Stimulated activated naive CD4-positive, alpha-beta T cell (primary cell): Measurements from ENCODE around the gene TP53I13.
"Not testable (repeated sequence)": the region's sequence is repeated elsewhere in the genome, so short reads cannot be mapped to it uniquely, and the experiment has no call there.

Source experiments
- DNase-seq, 6 experiments: peaks; one replicate each; lab custom pipeline; 2025; lab: John Stamatoyannopoulos, UW

TP53I13 gene, protein sequence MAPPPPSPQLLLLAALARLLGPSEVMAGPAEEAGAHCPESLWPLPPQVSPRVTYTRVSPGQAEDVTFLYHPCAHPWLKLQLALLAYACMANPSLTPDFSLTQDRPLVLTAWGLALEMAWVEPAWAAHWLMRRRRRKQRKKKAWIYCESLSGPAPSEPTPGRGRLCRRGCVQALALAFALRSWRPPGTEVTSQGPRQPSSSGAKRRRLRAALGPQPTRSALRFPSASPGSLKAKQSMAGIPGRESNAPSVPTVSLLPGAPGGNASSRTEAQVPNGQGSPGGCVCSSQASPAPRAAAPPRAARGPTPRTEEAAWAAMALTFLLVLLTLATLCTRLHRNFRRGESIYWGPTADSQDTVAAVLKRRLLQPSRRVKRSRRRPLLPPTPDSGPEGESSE

DNA sequence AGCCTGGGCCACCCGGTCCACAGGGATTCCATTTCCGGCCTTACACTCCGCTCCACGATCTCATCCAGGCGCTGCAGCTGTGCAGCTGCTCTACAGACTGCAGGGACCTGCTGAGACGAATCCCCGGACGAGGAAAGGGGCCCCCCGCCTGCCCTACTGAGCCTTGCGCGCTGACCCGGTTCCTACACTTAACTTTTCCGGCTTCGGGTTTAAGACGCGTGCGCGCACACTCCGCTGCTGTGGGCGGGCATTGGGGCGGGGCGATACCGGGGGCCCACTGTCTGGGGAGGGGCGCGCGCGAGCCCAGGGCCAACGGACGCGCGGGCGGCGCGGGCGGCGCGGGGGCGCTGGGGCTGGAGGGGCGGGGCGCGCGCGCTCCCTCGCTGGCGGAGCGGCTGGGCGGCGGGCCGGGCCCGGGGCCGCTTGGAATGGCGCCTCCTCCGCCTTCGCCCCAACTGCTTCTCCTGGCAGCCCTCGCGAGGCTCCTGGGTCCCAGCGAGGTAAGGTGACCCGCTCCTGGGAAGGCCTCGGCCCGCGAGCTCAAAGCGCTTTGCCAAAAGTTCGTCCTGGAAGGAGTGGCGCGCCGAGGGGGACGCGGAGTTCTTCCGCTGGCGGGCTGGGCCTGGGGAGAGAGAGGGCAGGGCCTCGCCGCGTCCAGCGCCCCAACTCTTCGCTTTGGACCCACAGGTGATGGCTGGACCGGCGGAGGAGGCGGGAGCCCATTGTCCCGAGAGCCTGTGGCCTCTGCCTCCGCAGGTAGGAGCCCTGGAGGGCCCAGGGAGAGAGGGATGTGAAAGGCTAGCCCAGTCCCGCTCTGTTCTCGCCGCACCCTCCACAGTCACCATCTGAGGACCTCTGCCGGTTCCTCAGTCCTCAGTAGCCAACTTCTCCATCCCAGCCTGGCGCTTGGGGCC lies at the start of gene TP53I13:
TSS of gene TP53I13 (plus strand) at position 371 of the 914 bp plus-strand sequence. CDS start at position 429, 58 bp downstream.
- peak; percentile 73 to 89 (median 85) for DNase-seq

DNA sequence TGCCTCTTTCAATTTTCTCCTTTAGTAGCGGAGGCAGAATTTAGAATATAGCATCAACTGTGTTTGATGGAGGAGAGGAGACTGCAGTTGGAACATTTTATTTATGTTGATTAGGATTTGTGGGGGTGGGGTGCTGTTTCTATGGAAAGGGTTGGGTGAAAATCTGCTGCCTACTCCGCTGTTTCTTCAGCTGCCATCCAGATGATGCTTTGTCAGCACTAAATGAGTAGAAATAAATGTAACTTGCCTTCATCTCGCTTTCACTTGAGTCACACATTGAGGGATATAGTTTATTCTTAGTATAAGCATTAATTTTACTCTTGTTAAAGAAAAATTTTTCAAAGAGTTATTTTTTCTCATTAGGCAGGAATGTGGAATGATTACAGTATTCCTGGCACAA lies 43.8 kb upstream of the TP53I13 start:
- no peak for DNase-seq

DNA sequence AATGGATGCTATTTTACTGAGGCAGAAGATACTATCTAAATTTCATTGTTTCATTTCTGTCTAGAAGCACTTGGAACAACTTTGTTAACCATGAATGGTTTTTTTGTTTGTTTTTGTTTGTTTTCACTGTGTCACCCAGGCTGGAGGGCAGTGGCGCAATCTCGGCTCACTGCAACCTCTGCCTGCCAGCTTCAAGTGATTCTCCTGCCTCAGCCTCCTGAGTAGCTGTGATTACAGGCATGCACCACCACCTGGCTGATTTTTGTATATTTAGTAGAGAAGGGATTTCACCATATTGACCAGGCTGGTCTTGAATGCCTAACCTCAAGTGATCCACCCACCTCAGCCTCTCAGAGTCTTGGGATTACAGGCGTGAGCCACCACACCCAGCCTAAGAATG lies 42.2 kb upstream of the TP53I13 start:
- DNase-seq = no peak

DNA sequence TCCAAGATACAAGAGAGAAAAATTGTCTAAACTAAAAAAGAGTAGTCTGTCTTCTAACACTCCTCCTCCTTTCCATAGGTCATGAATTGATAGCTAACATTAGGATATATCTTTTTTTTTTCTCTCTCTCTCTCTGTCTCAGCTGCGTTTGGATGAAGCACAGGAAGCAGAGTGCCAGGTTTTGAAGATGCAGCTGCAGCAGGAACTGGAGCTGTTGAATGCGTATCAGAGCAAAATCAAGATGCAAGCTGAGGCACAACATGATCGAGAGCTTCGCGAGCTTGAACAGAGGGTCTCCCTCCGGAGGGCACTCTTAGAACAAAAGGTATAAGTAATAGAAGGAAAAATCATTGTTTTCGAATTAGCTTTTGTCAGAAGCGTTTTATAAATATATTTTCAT lies 34.5 kb upstream of the TP53I13 start:
- no peak for DNase-seq

DNA sequence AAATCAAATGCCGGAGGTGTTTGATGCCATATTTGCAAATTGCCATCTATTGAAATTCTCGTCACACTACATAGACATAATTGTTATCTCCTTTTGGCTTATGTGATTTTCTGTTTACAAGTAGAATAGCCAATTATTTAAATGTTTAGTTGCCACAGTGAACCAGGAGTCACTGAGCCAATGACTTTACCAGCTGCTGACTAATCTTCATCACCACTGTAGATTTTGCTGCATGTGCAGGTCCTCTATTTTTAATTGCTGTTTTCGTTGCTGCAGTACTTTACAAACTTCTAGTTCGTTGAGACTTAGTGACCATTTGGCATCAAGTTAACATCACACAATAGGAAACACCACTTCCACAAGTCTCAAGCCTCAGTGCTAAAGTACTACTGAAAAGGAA lies 24.4 kb upstream of the TP53I13 start:
- DNase-seq = no peak

DNA sequence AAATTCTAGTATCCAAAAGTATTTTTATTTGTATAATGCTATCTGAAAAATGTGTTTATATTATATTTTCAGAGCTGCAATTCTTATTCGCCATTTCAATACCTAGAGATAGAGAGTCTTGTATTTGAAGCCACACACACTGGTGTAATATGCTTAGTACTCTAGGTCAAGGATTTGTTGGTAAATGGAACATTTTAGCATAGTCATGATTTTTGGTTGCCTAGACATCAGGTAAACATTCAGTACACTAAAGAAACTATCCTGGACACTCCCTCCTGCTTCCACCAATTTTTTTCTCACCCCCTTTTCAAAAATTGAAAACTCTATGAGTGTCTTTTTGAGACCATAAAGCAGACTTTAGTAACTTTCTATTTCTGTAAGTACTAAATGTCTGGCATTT lies 22.4 kb upstream of the TP53I13 start:
- DNase-seq = no peak

DNA sequence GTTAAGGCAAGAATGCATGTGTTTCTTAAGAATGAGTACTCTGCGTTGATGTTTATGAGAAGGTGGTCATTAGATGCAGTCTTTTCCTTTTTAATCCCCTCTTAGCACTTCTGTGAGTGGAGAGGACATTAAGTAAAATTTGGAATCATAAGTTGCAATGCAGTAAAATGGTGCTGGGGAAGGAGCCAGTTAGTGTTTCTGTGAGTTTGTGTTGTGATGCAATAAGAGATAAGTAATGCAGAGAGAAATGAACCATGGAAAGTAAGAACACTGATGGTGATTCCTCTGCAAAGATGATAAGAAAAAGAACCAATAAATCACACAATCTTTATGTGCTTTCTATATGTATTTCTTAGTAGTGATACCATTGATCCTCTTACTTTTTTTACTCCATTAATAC lies 21.7 kb upstream of the TP53I13 start:
- DNase-seq = no peak

DNA sequence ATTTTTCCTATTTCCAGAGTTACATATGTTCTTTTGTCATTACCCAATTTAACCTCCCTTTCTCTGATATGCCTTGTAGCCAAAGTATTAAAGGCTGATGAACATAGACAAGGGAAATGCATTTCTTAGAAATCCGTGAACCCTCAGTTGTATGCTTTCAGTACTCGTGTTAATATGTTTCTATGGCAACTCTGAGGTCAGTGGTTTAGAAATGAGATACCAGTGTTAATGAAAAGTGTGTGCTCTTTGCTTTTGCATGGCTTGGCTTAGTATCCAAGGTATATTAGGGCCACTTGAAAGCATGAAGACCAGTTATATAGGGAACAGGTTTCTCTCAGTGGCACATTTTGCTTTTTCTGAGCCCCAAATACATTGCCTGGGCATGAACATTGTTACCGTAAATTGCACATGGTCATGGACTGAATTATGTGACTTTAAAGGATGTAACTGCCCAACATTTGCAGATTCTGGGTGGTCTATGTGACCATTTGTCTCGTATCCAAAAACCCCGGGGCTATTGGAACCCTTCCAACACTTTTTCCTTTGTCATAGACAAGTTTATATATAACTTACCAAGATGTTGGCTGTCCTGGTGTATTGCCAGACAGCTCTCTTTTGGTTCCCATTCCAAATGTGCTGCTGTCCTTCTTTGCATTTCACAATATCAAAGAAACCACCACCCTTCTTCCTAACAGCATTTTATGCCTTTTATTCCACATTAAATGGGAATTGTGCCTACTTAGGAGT lies 19.2 kb upstream of the TP53I13 start:
- DNase-seq = no peak

DNA sequence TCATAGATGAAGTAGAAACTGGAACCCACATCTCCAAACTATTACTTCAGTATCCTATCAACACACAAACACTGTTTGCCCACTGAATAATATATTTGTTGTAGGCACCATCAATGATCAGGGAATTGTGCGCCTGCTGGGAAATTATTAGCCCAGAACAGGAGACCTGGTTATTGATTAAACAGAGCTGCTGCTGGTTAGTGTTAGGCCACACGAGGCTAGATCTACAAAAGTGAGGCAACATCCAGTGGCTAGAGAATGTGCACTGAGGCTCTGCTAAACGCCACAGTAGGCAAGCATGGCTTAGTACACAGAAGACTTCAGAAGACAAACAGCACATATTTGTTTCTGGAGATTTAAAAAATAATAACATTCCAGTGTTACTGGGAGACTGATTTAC lies 12.7 kb upstream of the TP53I13 start:
- DNase-seq = no peak

DNA sequence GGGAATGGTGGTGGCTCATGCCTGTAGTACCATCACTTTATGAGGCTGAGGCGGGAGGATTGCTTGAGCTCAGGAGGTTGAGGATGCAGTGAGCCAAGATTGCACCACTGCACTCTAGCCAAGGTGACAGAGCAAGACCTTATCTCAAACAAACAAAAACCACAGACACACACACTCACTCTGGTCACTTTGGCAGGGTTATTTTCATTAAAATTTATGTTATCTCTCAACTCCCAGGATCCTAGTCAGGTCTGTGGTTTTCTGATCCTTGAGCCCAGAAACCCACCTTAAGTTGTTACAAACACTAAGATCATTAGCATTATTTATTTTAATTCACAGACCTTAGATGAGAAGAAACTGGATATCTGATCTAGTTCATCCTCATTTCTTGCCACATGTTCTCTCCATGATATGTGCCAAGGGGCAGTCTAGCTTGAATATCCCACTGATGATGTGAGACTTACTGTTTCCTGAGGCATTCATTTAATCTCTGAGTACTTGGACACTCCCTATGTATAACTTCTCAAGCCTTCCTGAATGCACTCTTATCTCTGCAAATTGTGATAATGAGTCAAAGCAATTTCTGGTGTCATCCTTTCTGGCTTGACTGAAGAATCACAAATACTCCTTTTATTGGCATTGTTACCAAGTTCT lies 11.3 kb upstream of the TP53I13 start:
- no peak for DNase-seq

DNA sequence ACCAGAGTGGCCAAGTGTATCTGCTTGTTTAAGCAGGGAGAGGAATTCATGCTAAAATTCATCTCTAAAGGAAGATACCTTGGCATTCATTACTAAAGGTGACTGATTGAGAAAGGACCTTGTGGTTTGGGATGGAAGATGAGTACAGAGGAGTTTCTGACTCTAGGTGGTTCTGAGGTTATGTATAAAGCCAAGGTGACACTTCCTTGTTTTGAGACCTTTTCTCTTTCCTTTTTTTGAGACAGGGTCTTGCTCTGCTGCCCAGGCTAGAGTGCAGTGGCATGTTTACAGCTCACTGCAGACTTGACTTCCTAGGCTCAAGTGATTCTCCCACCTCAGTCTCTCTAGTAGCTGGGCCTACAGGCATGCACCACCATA lies 10.8 kb upstream of the TP53I13 start:
- no peak for DNase-seq

DNA sequence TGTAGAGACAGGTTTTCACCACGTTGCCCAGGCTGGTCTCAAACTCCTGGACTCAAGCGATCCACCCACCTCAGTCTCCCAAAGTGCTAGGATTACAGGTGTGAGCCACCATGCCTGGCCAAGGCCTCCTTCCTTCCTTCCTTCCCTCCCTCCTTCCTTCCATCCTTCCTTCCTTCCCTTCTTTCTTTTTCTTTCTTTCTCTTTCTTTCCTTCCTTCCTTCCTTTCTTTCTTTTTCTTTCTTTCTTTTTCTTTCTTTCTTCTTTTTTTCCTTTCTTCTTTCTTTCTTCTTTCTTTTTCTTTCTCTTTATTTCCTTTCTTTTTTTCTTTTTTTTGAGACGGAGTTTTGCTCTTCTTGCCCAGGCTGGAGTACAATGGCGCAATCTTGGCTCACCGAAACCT lies 10.4 kb upstream of the TP53I13 start:
- not testable (repeated sequence) for DNase-seq

DNA sequence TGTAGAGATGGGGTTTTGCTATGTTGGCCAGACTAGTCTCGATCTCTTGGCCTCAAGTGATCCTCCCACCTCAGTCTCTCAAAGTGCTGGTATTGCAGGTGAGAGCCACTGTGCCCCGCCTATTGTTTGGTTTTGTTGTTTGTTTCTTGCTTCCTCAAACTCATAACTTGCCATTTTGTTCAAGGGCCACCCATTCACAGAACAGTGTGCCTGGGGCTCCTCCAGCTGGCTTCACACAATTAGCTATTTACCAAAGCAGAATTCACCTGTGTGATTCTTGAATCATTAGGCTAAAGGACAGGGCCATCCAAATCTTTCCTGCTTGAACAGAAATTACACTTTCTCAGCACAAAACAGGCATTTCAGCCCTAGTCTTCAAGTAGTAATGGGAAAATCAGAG lies 8.9 kb upstream of the TP53I13 start:
- DNase-seq = no peak

DNA sequence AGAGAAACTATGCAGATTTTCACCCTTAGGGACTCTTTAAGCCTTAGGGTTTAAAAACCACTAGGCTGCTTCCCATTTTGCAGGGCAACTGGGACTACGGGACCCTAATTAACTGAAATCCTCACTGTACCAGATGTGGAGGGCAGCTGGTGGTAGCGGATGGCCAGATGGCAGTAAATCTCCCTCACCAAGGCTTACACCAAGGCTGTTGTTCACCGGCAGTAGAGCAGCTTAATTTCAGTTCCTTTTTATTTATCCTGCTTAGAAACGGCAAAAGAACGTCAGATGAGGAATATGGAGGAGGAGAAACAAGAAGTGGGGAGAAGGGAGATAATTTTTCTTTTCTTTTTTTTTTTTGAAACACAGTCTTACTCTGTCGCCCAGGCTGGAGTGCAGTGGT lies 8.2 kb upstream of the TP53I13 start:
- no peak for DNase-seq

DNA sequence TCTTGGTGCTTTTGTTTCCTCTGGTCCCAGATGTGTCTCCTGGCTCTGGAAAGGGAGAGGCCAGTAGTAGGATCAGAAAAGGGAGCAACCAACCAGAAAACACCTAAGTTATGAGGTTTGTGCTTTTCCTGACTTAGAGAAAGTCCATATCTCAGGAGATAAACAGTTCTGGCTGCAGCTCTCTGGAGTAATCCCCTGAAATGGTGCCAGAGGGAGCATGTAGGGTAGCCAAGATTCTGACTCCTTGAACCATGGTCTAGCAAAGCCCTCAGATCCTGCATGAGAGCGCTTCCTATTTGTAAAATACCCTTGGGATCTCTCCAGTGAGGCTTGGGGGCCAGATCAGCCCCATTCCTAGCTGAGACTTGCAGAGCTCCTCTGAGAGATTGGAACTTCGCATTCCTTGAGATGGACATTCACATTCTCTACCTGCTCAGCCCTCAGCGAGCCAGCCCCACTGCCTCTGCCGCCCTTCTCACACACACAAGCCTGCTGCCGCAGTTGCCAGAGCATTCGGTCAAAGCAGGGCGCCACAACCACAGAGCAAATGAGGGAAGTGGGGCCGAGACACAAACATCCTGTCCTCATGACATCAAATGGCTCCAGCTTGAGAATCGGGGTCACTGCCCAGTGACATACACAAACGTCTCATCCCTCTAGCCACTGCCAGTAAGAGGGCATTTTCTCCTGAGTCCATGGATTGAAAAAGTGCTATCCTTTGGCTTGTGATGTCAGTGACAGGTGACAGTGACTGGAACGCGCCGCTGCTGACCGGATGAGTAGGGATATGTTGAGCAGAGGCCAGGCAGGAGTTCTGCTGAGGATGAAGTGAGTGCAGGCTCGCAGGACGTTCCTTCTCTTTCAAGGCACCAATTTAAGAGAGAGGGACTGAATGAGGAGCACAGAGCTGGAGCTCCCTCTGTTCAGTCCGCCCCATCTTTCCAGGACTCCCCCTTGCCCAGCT lies 6.7 kb upstream of the TP53I13 start:
- no peak for DNase-seq

DNA sequence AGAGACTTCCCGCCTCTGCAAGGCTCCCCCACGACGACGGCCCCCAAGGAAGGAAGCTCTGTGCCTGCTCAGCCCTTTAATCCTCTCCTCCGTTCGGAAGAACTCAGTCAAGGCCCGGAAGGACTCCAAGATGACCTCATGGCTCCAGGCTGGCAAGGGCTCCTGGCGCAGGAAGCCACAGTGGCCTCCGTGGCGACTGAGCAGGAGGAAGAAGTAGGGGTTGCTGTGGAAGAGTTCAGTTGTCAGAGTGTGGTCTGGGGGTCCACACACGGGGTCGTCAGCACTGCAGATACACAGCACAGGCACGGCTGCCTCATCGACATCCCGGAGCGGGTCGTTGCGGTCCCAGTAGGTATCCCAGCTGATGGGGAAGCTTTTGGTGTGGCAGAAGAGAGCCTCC lies 5.9 kb upstream of the TP53I13 start:
- no peak for DNase-seq

DNA sequence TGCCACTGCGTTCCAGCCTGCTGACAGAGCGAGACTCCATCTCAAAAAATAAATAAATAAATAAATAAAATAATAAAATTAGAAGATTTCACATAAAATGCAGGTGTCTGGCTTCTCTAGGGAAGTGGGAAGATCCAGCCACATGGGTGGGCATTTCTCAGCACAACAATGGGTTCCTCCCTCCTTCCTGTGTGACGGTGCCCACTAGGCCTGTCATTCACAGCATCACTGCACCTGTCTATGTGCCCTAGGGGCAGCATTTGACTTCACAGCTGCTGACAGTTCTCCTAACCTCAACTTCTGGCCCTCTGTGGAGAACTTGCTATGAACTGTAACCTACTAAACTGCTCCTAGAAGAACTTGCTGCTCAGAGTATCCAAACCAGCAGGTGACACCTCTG lies 4.7 kb upstream of the TP53I13 start:
- DNase-seq = no peak

DNA sequence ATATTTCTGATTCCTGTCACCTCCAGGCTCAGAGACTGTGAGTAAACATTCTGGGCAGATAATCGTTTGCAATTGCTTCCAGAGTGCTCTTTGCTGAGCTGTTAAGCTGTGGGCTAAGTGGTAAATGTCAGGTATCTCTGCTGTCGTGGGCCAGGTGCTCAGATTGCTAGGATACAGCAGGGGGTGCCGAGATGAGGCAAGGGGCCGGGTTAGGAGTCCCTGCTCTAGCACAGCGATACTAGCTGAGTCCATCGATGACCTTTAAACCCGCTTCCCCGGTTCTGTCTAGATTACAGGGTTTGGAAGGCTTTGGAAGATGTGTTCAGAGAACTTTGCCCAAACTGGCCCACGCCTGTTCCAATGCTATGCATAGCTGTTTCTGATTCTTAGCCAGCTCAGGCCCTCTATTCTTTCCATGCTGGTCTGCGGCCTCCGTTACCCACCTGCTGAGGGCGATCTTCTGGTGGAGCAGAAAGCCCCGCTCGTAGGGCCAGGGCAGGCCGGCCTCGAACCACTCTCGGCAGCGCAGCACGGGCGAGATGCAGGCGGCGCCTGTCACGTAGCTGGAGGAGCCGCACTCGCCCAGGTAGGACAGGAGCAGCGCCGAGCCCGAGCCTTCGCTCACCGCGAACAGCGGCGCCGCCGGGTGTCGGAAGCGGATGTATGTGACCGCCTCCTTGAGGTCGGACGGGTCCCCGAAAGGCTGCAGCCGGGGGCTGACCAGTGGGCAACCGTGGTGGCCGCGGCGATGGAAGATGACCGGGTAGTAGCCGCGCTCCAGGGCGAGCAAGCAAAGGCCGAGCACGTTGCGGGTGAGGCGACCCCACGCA lies 2.6 kb upstream of the TP53I13 start:
- DNase-seq = peak in 4 of 6 experiments; percentile 33 to 55 (median 46)

DNA sequence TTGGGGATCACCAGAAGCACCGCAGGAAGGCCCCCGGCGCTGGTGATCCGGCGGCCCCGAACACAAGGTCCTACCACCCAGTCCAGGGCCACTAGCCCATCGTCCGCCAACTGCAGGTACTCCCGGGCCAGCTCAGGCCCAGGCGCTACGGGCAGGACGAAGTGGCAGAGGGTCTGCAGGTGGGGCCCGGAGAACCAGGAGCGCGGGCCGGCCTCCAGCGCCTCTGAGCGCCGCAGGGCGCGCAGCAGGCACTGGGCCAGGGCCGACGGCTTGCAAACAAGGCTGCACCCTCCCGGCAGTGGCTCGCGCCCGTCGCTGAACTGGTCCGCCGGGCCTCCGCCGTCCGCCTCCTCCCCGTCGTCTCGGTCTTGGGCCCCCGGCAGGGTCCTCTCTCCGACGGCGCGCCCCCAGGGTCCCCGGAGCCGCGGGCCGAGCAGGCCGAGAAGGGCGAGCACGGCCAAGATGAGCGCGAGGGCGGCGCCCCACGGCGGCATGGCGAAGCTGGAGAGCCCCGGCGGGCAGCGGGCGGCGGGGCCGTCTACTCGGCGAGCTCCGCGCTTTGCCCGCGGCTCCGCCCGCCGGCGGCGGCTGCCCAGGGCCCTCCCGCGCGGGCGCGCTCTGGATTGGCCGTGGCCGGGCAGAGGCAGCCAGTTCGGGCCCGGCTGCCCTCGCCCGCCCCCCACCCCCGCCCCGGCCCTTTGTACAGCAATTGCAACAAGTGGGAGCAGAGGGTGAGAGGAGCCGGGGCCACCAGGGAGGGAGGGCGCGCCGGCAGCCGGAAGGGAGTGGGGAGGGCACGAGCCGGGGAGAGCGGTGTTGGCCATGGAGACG lies 1.8 kb upstream of the TP53I13 start, which contains the start of gene ABHD15:
TSS of gene ABHD15 (minus strand) at position 565 of the 831 bp plus-strand sequence. CDS start at position 494, 71 bp downstream.
- DNase-seq = peak; percentile 25 to 70 (median 50)
